ENCODE data around the gene SLC9A4. TPM values are rescaled to one million over a fixed set of nuclear protein-coding genes. Genes with fewer than 3 reads are reported as not detected.

Gene SLC9A4
- total and polyA plus RNA-seq, 2 of the 4 experiments (the other 2 are of a cell fraction): not detected

DNA sequence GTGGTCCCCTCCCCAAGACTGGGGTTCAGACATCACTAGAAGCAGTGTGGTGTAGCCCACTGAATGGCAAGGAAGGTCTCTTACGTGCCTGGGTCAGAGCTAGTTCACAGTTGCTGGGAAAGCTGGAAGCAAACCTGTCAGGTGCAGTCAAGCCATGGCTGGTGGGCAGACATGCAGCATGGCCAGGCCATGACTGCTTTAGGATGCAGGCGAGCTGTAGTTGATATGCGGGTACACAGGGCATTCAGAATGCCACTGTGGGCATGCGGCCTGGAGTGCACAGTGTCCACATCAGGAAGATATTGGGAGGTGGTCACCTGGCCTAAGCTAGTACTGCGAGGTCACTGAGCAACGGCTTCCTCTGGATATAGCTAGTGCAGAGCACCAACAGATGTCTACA lies 11.8 kb upstream of the SLC9A4 start:
- Histone ChIP-seq H4K20me1 (ENCODE audit: insufficient read depth, low read length) (no peaks in the 10 kb centered on the region), H4K8ac (ENCODE audit: low read depth in 2 of 2, low read length in 2 of 2) (no peak overlapping the region), H3K36me3 (ENCODE audit: control insufficient read depth, insufficient read depth, low read length) (no peaks in the 10 kb centered on the region), H3K4ac (ENCODE audit: low read depth, low read length) (no peak overlapping the region), H2BK5ac (ENCODE audit: low read depth, low read length, poor library complexity, severe bottlenecking) (no peak overlapping the region), H2BK120ac (ENCODE audit: low read depth, low read length) (no peak overlapping the region), H3K4me2 (ENCODE audit: low read depth, low read length) (no peak overlapping the region), H2AK9ac (replicated peaks; ENCODE audit: low read depth, low read length, poor library complexity) (no peak overlapping the region), H2AK5ac (ENCODE audit: low read depth, low read length) (no peak overlapping the region), H3K9ac (ENCODE audit: low read depth, low read length) (no peak overlapping the region), H3K79me1 (ENCODE audit: low read depth in 1 of 2, low read length in 2 of 2) (no peaks in the 10 kb centered on the region), H3K27me3 (ENCODE audit: control insufficient read depth, insufficient read depth, low read length) (peaks cover 7% of the 10 kb centered on the region), H3K14ac (replicated peaks; ENCODE audit: low read depth, low read length) (no peak overlapping the region), H3K18ac (ENCODE audit: low read depth, low read length) (no peak overlapping the region), H2AFZ (replicated peaks; ENCODE audit: low read length, poor library complexity) (no peak overlapping the region), H4K5ac (ENCODE audit: low read depth, low read length) (no peak overlapping the region), H3K23ac (ENCODE audit: low read depth, low read length) (no peak overlapping the region), H2BK15ac (ENCODE audit: low read depth, low read length) (no peak overlapping the region), H3K56ac (ENCODE audit: extremely low read depth, insufficient read depth, low read length) (no peak overlapping the region), H4K91ac (ENCODE audit: insufficient read depth, low read depth, low read length) (no peak overlapping the region), H3K9me1 (ENCODE audit: insufficient read depth, low read length) (no peaks in the 10 kb centered on the region), H3K9me3 (ENCODE audit: control insufficient read depth, insufficient read depth, low read length) (no peaks in the 10 kb centered on the region), H3K27ac (ENCODE audit: insufficient read depth, low read length) (no peak overlapping the region), H2BK20ac (ENCODE audit: low read depth, low read length) (no peak overlapping the region), H3K4me1 (ENCODE audit: control insufficient read depth, insufficient read depth, low read length) (no peaks in the 10 kb centered on the region), H3K4me3 (ENCODE audit: insufficient read depth, low read depth, low read length) (no peak overlapping the region)
- dilution Hi-C loops (cut with HindIII; ENCODE audit: low sequenced_read_pairs, unreplicated experiment) (no loop called here), in situ Hi-C loops (cut with MboI; ENCODE audit: low sequenced_read_pairs) (no loop called here), intact Hi-C loops (cut with micrococcal nuclease) (no loop called here)
- ChIA-PET POLR2A (ENCODE audit: unreplicated experiment) (no interaction called here), CTCF (interaction anchor here (1.7 to 1.9 kb wide), 2 partner anchors 11 to 221 kb away, joined by 4 to 7 read pairs; partner anchors contain the start of gene SLC9A4)
- no peak for ATAC-seq (ENCODE audit: low read depth)
- no peak for DNase-seq
- WGBS, 2 experiments (ENCODE audit: extremely low coverage in 2 of 2, insufficient read length in 1 of 2): 20% methylated on average over 1 of the region's 6 CpGs; no CpG with 5 or more reads in 1 of the 2 experiments
- BruUV-seq (replicated peaks): no TSS peak
- TF ChIP-seq MXI1 (IDR thresholded peaks at IDR 0.05; ENCODE audit: borderline replicate concordance, low read depth, low read length) (no peak), RCOR1 (IDR thresholded peaks at IDR 0.05; ENCODE audit: insufficient replicate concordance, low read length) (no peak), MAZ (IDR thresholded peaks at IDR 0.05; ENCODE audit: borderline replicate concordance, low read depth, low read length) (no peak), RAD21 (IDR thresholded peaks at IDR 0.05; ENCODE audit: low read length) (no peak), SMC3 (IDR thresholded peaks at IDR 0.05; ENCODE audit: low read depth, low read length) (no peak), BHLHE40 (IDR thresholded peaks at IDR 0.05; ENCODE audit: low read depth, low read length) (no peak), CHD1 (IDR thresholded peaks at IDR 0.05; ENCODE audit: low read depth, low read length) (no peak), MAFK (IDR thresholded peaks at IDR 0.05; ENCODE audit: low read depth, low read length) (no peak), CTCF (conservative IDR thresholded peaks at IDR 0.05; ENCODE audit: low read depth, low read length) (no peak), ELK1 (IDR thresholded peaks at IDR 0.05; ENCODE audit: borderline replicate concordance, low read depth, low read length) (no peak), POLR2A (IDR thresholded peaks at IDR 0.05; ENCODE audit: low read depth, low read length) (no peak), CEBPB (IDR thresholded peaks at IDR 0.05; ENCODE audit: low read depth, low read length) (no peak), RFX5 (IDR thresholded peaks at IDR 0.05; ENCODE audit: low read depth, low read length) (no peak), FOS (IDR thresholded peaks at IDR 0.05; ENCODE audit: low read depth, low read length) (no peak), NFE2L2 (IDR thresholded peaks at IDR 0.05; ENCODE audit: low read depth, low read length) (no peak), USF2 (IDR thresholded peaks at IDR 0.05; ENCODE audit: low read depth, low read length) (no peak)
